CD4-positive, alpha-beta T cell (primary cell): ENCODE data around the gene FBRSL1. TPM values are rescaled to one million over a fixed set of nuclear protein-coding genes. Genes with fewer than 3 reads are reported as not detected.

Experiments used
- ATAC-seq: fragments of 200-7000 bp; cut with Tn5 transposase; one replicate; pipeline ENCODE4 v1.10.0; 2022; ENCODE audit warnings: mild to moderate bottlenecking; ENCODE audit not compliant: poor library complexity
- CTCF ChIA-PET: fragments of 350-600 bp; sonication (Branson Sonifier 250); formaldehyde crosslinking; loops from one replicate; lab custom pipeline; 2021; ENCODE audit warnings: antibody characterized with exemption, inconsistent platforms; lab: Charles Lee
- POLR2A ChIA-PET: fragments of 350-600 bp; sonication (Branson Sonifier 250); formaldehyde crosslinking; loops from one replicate; lab custom pipeline; 2021; ENCODE audit warnings: antibody characterized with exemption, inconsistent platforms; lab: Charles Lee
- DNase-seq, 14 experiments: peaks; one replicate each; pipeline ENCODE4 v3.0.0-alpha.2; 2013 to 2020; ENCODE audit warnings: mixed read lengths in 2 of 14
- H3K27ac ChIP-seq, 2 donors: one replicate each; pipeline versions ENCODE4 v1.5.1 to v1.7.0; 2013; ENCODE audit warnings: low read length in 2 of 2, low read depth in 1 of 2, mild to moderate bottlenecking in 1 of 2
- H3K27me3 ChIP-seq, 2 experiments: 1 replicate in 1 of 2; 2 replicates in 1 of 2; pipeline versions ENCODE4 v1.6.1 to v1.7.0; 2013; ENCODE audit warnings: low read length in 2 of 2, control low read depth in 1 of 2, mild to moderate bottlenecking in 1 of 2, moderate library complexity in 1 of 2; ENCODE audit not compliant: insufficient read depth in 2 of 2, control insufficient read depth in 1 of 2
- H3K36me3 ChIP-seq: one replicate; pipeline ENCODE4 v1.6.1; 2013; ENCODE audit warnings: low read length, control low read depth; ENCODE audit not compliant: insufficient read depth
- H3K4me1 ChIP-seq: one replicate; pipeline ENCODE4 v1.6.1; 2013; ENCODE audit warnings: low read length, control low read depth; ENCODE audit not compliant: insufficient read depth
- H3K4me3 ChIP-seq: one replicate; pipeline ENCODE4 v1.5.1; 2013; ENCODE audit warnings: mild to moderate bottlenecking, low read length, moderate library complexity
- H3K9me3 ChIP-seq, 2 experiments: 1 replicate in 1 of 2; 2 replicates in 1 of 2; pipeline versions ENCODE4 v1.6.1 to v1.7.0; 2013; ENCODE audit warnings: low read length in 2 of 2, mild to moderate bottlenecking in 2 of 2, control low read depth in 1 of 2, moderate library complexity in 1 of 2; ENCODE audit not compliant: control insufficient read depth in 1 of 2, insufficient read depth in 1 of 2
- H3K27ac Mint-ChIP-seq: one replicate; pipeline ENCODE4 v1.8.0; 2020; ENCODE audit warnings: mixed read lengths
- H3K27me3 Mint-ChIP-seq: one replicate; pipeline ENCODE4 v1.8.0; 2021; ENCODE audit warnings: mixed read lengths
- H3K36me3 Mint-ChIP-seq: one replicate; pipeline ENCODE4 v1.8.0; 2021; ENCODE audit warnings: low read depth, mixed read lengths
- H3K4me1 Mint-ChIP-seq: one replicate; pipeline ENCODE4 v1.8.0; 2021; ENCODE audit warnings: low read depth, mixed read lengths
- H3K4me3 Mint-ChIP-seq: one replicate; pipeline ENCODE4 v1.8.0; 2020; ENCODE audit warnings: mild to moderate bottlenecking, mixed read lengths
- H3K9me3 Mint-ChIP-seq: one replicate; pipeline ENCODE4 v1.8.0; 2020; ENCODE audit warnings: mixed read lengths
- CTCF ChIP-seq: fragments of 200-600 bp; IDR thresholded peaks from one replicate; pipeline ENCODE4 v1.8.0; 2022; ENCODE audit warnings: antibody characterized with exemption, mild to moderate bottlenecking
- intact Hi-C, 2 experiments: fragments of 100-400 bp; cut with DNase I in 1 of 2; cut with micrococcal nuclease in 1 of 2; formaldehyde crosslinking; loops; one replicate each; pipeline versions ENCODE4 v1.15.1 to v1.9.0; 2023 to 2025; cut with DNase I, micrococcal nuclease
- total RNA-seq, 174 experiments: library from RNA in 2 of 174; stranded (reverse) in 2 of 174; gene quantifications; one replicate each; pipeline ENCODE4 v1.2.3 and lab custom pipeline; 2021 to 2026

FBRSL1 gene
- total RNA-seq, 2 experiments from 2014 or later, result 75.8 to 80.7 TPM

DNA sequence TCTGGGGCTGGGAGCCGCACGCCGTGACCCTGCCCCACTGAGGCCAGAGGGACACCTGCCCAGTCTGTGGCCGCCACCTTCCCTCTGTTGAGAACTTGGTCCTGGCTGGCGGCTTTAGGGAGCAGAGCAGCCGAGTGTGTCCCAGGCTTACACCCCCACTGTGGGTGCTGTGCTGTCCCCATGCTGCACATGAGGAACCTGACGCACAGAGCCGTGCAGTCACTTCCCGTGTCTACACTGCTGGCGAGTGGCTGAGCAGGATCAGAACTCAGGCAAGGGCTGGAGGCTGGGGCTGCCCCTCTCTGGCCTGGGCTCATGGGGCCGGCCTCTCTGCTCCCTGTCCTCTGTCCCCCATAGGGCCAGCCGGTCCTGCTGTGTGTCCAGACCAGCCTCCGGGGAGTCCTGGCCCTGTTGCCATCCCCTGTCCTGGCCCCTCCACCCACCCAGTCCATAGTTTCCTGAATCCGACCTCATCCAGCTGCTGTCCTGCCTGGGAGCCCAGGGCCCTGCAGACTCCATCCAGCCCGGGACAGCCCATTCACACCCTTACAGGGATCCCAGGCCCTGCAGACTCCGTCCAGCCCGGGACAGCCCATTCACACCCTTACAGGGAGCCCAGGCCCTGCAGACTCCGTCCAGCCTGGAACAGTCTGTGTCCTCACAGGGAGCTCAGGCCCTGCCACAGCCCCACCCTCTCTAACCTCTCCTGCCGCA lies 10.3 kb downstream of the FBRSL1 start:
- peaks cover 98% of the 10 kb centered on the region for H3K4me1 ChIP-seq
- CTCF ChIA-PET, result no interaction called here
- H3K36me3 Mint-ChIP-seq, result no peaks in the 10 kb centered on the region
- no peaks in the 10 kb centered on the region for H3K9me3 ChIP-seq
- TF ChIP-seq CTCF, result no peak
- H3K27ac ChIP-seq, result peak overlapping the region in 1 of 2 donors; percentile 7
- POLR2A ChIA-PET, result no interaction called here
- H3K27me3 Mint-ChIP-seq, result no peaks in the 10 kb centered on the region
- intact Hi-C loops, result no loop called here
- no peak overlapping the region for H3K4me3 ChIP-seq
- ATAC-seq, result no peak
- peak overlapping the region; percentile 62 for H3K27ac Mint-ChIP-seq
- peaks cover 4% of the 10 kb centered on the region for H3K36me3 ChIP-seq
- no peaks in the 10 kb centered on the region for H3K9me3 Mint-ChIP-seq
- no peaks in the 10 kb centered on the region for H3K27me3 ChIP-seq
- peak overlapping the region; percentile 20 for H3K4me3 Mint-ChIP-seq
- peaks cover 61% of the 10 kb centered on the region for H3K4me1 Mint-ChIP-seq
- no peak for DNase-seq

- no peak for TF ChIP-seq CTCF
- H3K9me3 Mint-ChIP-seq, result no peaks in the 10 kb centered on the region
- peaks cover 65% of the 10 kb centered on the region for H3K4me1 Mint-ChIP-seq
- no peak overlapping the region for H3K4me3 ChIP-seq
- H3K4me3 Mint-ChIP-seq, result no peak overlapping the region
- ATAC-seq (no peak), DNase-seq (no peak)
- POLR2A ChIA-PET, result no interaction called here
- H3K27ac ChIP-seq, result peak overlapping the region in 1 of 2 donors; percentile 7
- peaks cover 98% of the 10 kb centered on the region for H3K4me1 ChIP-seq
- H3K27me3 ChIP-seq, result no peaks in the 10 kb centered on the region
- intact Hi-C loops, result no loop called here
- H3K36me3 Mint-ChIP-seq, result no peaks in the 10 kb centered on the region
- CTCF ChIA-PET, result no interaction called here
- no peaks in the 10 kb centered on the region for H3K9me3 ChIP-seq
- H3K36me3 ChIP-seq, result peaks cover 2% of the 10 kb centered on the region
- H3K27me3 Mint-ChIP-seq, result no peaks in the 10 kb centered on the region
- peak overlapping the region; percentile 53 for H3K27ac Mint-ChIP-seq
Observed at GRCh38 chr12:132500856-132501180, 10.9 kb downstream of the FBRSL1 start.

DNA sequence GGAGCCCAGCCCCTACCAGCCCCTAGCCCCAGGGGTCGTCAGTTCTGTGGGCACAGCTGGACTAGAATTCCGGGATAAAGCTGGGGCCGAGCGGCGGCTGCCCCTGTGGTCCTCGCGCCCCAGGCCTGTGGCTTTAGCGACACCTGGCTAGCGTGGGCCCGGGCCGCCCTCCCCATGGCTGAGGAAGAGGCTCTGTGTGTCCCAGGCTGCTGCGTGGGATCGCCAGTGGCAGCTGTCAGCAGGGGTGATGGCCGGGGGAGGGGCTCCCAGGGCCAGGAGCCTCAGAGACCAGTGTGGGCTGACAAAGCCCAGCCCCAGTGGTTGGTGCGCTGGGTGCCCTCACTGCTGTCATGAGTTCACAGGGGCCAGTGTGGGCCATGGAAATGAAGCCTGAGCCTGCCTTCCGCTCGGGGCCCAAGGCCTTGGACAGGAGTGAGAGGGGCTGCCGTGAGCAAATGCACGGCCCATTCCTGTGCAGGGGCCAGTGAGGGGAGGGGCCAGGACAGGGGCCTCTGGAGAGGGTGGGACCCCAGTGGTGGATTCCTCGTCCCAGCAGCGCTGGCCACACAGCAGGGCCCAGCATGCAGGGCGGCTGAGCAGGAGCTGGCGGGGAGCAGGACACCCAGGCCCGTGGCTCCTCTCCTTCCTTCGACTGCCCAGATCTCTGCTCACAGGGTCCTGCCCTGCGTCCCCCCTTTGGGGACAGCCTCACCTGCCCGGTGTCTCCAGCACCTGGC lies 11.4 kb downstream of the FBRSL1 start:
- peak overlapping the region; percentile 41 for H3K27ac Mint-ChIP-seq
- ChIA-PET POLR2A (no interaction called here), CTCF (no interaction called here)
- Histone ChIP-seq H3K4me3 (no peak overlapping the region), H3K9me3 (no peaks in the 10 kb centered on the region), H3K27ac (no peak overlapping the region), H3K36me3 (peaks cover 2% of the 10 kb centered on the region), H3K4me1 (peaks cover 98% of the 10 kb centered on the region), H3K27me3 (no peaks in the 10 kb centered on the region)
- H3K4me1 Mint-ChIP-seq, result peaks cover 65% of the 10 kb centered on the region
- H3K4me3 Mint-ChIP-seq, result peak overlapping the region; percentile 30
- H3K36me3 Mint-ChIP-seq, result no peaks in the 10 kb centered on the region
- no peak for ATAC-seq
- no peak for TF ChIP-seq CTCF
- intact Hi-C loops, result no loop called here
- no peaks in the 10 kb centered on the region for H3K9me3 Mint-ChIP-seq
- DNase-seq, result no peak
- no peaks in the 10 kb centered on the region for H3K27me3 Mint-ChIP-seq
